NCI-H187 treated with DMSO at 0.1 percent for 48 hours (cell line): ENCODE measurements around the gene ITPRIP.

Experiments used
- DNase-seq: peaks from one replicate; lab custom pipeline; 2025; lab: John Stamatoyannopoulos, UW

The ITPRIP gene

GRCh38 chr10:104308439-104308903 lies 29.8 kb downstream of the ITPRIP start:
- DNase-seq = no peak

GRCh38 chr10:104307576-104308438 lies 30.5 kb downstream of the ITPRIP start:
- DNase-seq = no peak

DNA sequence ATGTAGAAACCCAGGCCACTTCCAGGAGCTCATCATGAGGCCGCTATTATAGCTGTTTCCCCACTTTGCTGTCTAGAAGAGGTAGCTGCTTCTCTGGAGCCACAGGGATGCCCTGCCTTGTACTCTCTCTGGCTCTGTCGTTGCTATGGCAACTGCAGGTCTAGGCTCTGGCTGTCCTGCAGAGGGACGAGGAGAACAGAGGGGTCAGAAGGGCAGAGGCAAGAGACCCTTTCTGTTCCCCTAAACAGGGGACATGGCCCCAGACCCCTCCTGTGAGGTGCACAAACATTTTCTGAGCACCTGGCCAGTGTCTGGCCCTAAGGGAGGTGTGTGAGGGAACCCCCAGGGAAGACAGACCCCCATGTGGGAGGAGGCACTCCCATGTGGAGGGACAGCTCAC lies 31.4 kb downstream of the ITPRIP start:
- DNase-seq = no peak

GRCh38 chr10:104304927-104305326 lies 33.3 kb downstream of the ITPRIP start:
- no peak for DNase-seq

DNA sequence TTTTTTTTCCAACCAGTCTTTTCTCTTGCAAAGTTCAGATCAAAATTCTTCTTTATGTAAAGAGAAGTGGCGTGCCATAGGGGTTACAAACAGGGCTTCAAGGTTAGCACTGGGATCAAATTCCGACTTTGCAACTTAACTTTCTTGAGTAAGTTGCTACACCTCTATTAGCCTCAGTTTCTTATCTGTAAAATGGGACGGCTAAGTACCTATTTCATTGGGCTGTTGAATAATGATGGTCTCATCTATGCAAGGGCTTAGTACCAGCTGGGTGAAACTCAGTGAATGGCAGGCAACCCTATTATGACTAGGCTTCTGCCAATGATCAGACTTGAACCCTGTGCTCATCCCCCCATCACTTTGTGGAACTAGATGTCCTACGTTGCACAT lies 33.9 kb downstream of the ITPRIP start:
- DNase-seq = no peak

GRCh38 chr10:104303594-104304355 lies 34.5 kb downstream of the ITPRIP start:
- DNase-seq = no peak

DNA sequence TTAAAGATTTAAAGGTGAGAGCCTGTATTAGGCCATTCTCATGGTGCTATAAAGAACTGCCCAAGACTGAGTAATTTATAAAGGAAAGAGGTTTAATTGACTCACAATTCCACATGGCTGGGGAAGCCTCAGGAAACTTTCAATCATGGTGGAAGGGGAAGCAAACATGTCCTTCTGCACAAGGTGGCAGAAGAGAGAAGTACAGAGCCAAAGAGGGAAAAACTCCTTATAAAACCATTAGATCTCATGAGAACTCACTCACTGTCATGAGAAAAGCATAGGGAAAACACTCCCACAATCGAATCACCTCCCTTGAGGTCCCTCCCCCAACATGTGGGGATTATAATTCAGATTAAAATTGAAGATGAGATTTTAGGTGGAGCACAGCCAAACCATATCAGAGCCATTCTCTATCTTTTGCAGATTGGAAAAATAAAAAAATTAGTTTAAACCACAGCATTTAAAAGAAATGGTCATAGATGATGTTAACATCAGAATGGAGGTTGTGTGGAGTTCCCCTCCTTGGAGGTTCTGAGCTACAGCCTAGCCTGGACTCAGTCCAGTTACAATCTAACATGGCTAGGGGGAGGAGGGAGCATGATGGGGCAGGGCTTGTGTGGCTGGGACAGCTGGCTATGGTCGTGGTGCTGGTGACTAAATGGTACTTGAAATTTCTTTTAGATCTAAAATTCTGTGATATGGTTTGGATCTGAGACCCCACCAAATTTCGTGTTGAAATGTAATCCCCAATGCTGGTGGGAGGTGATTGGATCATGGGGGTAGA lies 36.2 kb downstream of the ITPRIP start:
- no peak for DNase-seq

- no peak for DNase-seq
Observed at GRCh38 chr10:104300736-104301292, 37.5 kb downstream of the ITPRIP start.

GRCh38 chr10:104300002-104300735 lies 38.1 kb downstream of the ITPRIP start:
- no peak for DNase-seq

GRCh38 chr10:104299031-104299904 lies 39.0 kb downstream of the ITPRIP start:
- DNase-seq = no peak

GRCh38 chr10:104297697-104298660 lies 40.3 kb downstream of the ITPRIP start:
- DNase-seq = no peak

DNA sequence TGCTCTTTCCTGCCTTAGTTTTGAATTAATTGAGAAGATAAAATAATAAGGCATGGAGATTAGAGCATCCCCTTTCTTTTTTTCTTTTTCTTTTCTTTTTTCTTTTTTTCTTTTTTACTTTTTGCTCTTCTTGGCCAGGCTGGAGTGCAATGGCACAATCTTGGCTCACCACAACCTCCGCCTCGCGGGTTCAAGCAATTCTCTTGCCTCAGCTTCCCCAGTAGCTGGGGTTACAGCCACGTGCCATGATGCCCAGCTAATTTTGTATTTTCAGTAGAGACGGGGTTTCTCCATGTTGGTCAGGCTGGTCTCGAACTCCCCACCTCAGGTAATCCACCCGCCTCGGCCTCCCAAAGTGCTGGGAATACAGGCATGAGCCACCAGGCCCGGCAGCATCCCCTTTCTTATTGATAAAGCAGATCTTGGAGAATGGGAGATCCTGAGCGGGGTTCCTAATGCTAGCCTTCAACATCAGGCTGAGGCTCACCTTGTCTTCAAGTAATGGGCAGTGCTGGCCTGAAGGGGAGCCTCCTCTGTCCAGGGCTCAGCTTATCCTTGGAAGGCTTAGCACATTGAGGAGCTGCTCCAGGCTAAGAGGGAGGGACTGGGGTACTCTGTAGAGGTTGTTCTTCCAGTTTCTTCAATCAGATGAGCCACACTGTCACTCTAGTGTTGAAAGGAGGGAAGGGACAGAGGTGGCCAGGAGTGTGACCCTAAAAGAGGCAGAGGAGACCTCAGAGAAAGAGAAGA lies 41.4 kb downstream of the ITPRIP start:
- no peak for DNase-seq

- no peak for DNase-seq
Observed at GRCh38 chr10:104293781-104294321, 44.4 kb downstream of the ITPRIP start.

- no peak for DNase-seq
Observed at GRCh38 chr10:104293011-104293410, 45.3 kb downstream of the ITPRIP start.

DNA sequence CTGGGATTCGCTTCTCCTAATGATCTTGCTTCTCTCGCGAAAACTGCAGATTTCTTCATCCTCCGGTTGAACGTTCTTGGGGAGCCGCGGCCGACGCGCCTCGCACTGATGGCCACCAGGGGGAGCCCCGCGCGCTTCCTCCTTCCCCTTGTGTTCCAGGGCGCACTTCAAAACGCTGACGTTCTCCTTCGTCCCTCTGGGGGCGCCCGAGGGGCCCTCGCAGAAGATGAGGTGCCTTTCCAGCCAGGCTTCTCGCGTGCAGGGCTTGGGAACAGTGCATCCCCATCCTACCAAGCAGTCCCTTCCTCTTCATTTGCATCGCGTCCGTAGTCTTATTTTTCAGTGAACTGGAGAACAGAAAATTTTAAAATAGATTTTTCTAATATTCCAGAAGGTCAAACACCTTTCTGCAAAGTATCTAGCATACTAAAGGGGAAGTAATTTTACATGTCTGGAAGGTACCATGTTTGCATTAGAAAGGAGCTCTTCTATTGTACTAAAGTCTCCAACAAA lies 46.8 kb downstream of the ITPRIP start:
- no peak for DNase-seq

DNA sequence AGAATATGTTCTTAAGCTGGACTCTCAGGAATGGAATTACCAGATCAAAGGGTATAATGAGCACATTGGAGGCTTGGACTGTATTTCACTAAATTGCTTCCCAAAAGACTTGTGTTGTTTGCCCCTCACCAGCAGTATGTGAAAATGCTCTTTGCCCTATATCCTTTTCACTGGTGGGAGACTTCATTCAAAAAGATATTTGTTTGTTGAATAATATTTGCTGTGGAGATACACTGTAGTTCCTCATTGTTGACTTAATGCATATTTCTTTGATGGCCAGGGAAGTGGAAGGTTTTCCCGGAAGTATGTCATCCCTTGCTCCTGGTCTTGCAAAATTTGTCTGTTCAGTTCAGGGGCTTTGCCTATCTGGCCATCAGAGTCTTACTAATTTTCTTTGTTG lies 49.9 kb downstream of the ITPRIP start:
- no peak for DNase-seq

GRCh38 chr10:104286939-104287338 lies 51.3 kb downstream of the ITPRIP start:
- DNase-seq = no peak

DNA sequence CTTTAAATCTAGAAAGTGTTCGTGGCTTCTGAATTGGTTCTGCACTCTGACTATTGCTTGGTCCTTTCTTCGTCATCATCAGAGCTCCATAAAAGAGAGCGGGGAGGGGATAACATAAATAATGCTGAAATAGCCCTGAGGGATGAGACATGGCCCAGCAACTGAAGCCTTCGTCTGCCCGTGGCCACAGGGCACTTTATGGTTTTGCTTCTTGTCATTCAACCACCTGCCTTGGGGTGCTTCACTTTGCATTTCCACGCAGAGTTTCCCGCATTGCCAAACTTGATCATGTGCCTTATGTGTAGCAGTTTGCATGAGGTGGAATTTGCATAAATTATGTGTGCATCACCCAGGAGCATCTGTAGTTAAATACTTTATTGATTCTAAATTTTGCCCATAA lies 53.4 kb downstream of the ITPRIP start:
- no peak for DNase-seq
